Thoracic aorta (tissue), 2 donors: ENCODE results near the gene ANAPC2. TPM values are rescaled to one million over a fixed set of nuclear protein-coding genes. Genes with fewer than 3 reads are reported as not detected.

Source experiments
- ATAC-seq: fragments of 150-250 bp; one replicate; pipeline ENCODE4 v1.8.0; 2017; ENCODE audit warnings: low read depth; ENCODE audit not compliant: insufficient number of reproducible peaks, low FRiP score
- DNase-seq: peaks from one replicate; pipeline ENCODE4 v3.0.0-alpha.2; 2020; ENCODE audit warnings: low spot score
- H3K27ac ChIP-seq, 2 donors: fragments of 200-600 bp; sonication (generic); 1 replicate in 1 of 2; 2 replicates in 1 of 2; pipeline ENCODE4 v1.5.1; 2016; ENCODE audit warnings: mild to moderate bottlenecking in 2 of 2, moderate library complexity in 2 of 2
- H3K27me3 ChIP-seq: fragments of 200-600 bp; sonication (generic); replicated peaks from 2 replicates; pipeline ENCODE4 v1.6.0; 2016; ENCODE audit warnings: mild to moderate bottlenecking; ENCODE audit not compliant: insufficient read depth
- H3K36me3 ChIP-seq: fragments of 200-600 bp; sonication (generic); one replicate; pipeline ENCODE4 v1.5.1; 2016
- H3K4me1 ChIP-seq, 2 donors: fragments of 200-600 bp; sonication (generic); 1 replicate in 1 of 2; 2 replicates in 1 of 2; pipeline versions ENCODE4 v1.5.1 to v1.6.0; 2016; ENCODE audit warnings: low read depth in 2 of 2, mild to moderate bottlenecking in 1 of 2; ENCODE audit not compliant: control insufficient read depth in 1 of 2
- H3K4me3 ChIP-seq: fragments of 200-600 bp; sonication (generic); 2 replicates; pipeline ENCODE4 v1.5.1; 2016; ENCODE audit warnings: mild to moderate bottlenecking
- H3K9me3 ChIP-seq: fragments of 200-600 bp; sonication (generic); 2 replicates; pipeline ENCODE4 v1.5.1; 2016
- total RNA-seq, 2 donors: library from RNA; depleted of rRNA; stranded (reverse); fragments of >200 nt; gene quantifications; one replicate each; pipeline versions ENCODE4 v1.1.0 to v1.2.3, GENCODE V29; 2016
- TF ChIP-seq, protein P1 (sequence below): fragments of 200-600 bp; sonication (generic); IDR thresholded peaks from one replicate; pipeline ENCODE4 v1.5.1; 2019; ENCODE audit warnings: antibody characterized with exemption

ANAPC2 gene
- total RNA-seq, 2 donors from 2014 or later: 25.2 to 43.0 TPM

DNA sequence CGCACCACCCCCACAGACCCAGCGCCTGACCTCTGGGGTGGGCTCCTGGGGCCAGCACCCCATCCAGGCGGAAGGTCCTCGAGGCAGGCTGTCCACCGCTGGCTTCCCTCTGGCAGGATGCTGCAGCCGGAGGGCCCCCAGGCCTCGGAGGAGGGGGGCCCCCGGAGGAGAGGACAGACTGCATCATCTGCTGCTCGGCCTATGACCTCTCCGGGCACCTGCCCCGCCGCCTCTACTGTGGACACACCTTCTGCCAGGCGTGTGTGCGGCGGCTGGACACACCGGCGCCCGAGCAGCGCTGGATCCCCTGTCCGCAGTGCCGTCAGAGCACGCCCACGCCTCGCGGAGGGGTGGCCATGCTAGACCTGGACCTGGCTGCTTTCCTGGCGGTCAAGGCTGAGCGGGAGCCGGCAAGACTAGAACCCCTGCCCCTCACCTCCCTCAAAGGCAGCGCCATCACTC is 40.2 kb upstream of the ANAPC2 start:
- DNase-seq: no peak
- Histone ChIP-seq H3K27me3 (no peaks in the 10 kb centered on the region), H3K36me3 (no peaks in the 10 kb centered on the region), H3K4me1 (peaks cover 0 to 7% of the 10 kb centered on the region in 2 donors), H3K27ac (no peak overlapping the region), H3K4me3 (no peak overlapping the region), H3K9me3 (no peaks in the 10 kb centered on the region)
- ATAC-seq: no peak
- TF ChIP-seq, protein P1, sequence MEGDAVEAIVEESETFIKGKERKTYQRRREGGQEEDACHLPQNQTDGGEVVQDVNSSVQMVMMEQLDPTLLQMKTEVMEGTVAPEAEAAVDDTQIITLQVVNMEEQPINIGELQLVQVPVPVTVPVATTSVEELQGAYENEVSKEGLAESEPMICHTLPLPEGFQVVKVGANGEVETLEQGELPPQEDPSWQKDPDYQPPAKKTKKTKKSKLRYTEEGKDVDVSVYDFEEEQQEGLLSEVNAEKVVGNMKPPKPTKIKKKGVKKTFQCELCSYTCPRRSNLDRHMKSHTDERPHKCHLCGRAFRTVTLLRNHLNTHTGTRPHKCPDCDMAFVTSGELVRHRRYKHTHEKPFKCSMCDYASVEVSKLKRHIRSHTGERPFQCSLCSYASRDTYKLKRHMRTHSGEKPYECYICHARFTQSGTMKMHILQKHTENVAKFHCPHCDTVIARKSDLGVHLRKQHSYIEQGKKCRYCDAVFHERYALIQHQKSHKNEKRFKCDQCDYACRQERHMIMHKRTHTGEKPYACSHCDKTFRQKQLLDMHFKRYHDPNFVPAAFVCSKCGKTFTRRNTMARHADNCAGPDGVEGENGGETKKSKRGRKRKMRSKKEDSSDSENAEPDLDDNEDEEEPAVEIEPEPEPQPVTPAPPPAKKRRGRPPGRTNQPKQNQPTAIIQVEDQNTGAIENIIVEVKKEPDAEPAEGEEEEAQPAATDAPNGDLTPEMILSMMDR: no peak

DNA sequence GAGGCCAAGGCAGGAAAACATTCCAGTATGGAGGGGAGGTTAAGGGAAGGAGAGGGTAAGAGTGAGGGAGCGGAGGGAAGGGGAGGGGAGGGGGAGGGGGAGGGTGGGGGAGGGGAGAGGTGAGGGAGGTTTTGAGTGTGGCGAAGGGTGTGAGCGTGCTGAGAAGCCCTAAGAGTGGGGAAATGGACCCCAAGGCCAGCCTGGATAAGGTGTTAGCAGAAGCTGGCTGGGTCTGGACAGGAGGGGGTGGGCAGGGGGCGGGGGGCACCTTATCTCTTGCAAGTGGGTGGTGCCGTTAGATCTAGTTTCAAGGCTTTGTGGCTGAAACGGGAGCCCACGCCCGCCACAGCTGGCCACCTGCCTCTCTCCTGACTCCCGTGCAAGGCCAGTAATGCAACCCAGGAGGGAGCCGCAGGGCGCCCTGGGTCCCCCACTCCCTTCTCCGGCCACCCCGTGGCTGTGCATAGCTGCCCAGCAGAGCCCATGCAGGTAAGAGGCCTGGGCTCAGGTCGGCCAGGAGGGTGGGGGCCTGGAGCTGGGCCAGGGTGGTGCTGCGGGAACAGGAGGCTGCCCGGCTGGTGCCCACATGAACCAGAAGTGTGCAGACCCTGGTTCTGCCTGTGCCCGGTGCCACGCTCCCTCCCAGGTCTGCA is 39.6 kb upstream of the ANAPC2 start:
- H3K4me3 ChIP-seq: no peak overlapping the region
- H3K4me1 ChIP-seq: peaks cover under 1 to 8% of the 10 kb centered on the region in 2 donors
- H3K36me3 ChIP-seq: no peaks in the 10 kb centered on the region
- no peak for ATAC-seq
- H3K27ac ChIP-seq: no peak overlapping the region
- H3K9me3 ChIP-seq: no peaks in the 10 kb centered on the region
- TF ChIP-seq, protein P1: no peak
- no peaks in the 10 kb centered on the region for H3K27me3 ChIP-seq
- DNase-seq: no peak

DNA sequence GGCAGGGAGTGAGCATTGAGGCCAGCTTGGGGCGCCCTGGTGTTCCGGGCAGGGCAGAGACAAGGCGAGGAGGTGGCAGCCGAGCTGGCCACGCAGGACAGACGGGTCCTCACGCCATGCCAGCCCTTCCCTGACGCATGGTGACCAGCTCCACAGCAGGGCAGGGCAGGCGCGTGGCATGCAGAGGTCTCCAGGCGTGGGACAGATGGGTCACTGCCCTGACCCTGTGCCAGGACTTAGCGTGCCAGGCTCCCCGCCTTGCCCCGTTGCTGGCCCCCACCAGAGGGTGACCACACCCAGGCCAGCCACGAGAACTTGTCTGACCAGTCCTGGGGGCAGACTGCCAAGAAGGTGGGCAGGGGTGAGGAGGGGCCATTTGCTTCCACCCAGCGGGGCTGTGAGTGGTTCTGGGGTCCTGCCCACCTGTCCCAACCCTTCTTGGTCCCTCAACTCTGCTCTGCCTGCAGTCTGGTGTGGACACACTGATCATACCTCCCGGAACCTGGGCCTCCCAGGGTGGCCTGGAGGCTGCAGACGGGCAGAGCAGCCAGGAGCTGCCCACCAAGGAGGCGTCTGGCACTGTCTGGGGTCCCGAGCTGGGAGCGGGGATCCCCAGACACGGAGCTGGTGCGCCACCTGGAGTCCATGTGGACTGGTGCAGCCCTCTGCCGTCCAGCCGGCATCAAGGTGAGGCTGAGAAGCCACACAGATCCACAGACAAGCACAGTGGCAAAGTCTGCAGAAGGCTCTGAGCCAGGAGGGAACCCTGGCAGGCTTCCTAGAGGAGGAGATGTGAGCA is 38.9 kb upstream of the ANAPC2 start, which contains the start of gene RNF224:
RNF224 (plus strand) TSS at position 449 of the 799 bp plus-strand sequence. CDS start 834 bp downstream, outside the sequence.
- no peak for ATAC-seq
- peaks cover 7 to 15% of the 10 kb centered on the region in 2 donors for H3K4me1 ChIP-seq
- no peaks in the 10 kb centered on the region for H3K36me3 ChIP-seq
- TF ChIP-seq, protein P1: peak; percentile 82
- no peak within 1 kb of the TSS for H3K4me3 ChIP-seq
- no peak within 1 kb of the TSS for H3K27ac ChIP-seq
- H3K9me3 ChIP-seq: no peaks in the 10 kb centered on the region
- no peak for DNase-seq
- H3K27me3 ChIP-seq: no peaks in the 10 kb centered on the region

DNA sequence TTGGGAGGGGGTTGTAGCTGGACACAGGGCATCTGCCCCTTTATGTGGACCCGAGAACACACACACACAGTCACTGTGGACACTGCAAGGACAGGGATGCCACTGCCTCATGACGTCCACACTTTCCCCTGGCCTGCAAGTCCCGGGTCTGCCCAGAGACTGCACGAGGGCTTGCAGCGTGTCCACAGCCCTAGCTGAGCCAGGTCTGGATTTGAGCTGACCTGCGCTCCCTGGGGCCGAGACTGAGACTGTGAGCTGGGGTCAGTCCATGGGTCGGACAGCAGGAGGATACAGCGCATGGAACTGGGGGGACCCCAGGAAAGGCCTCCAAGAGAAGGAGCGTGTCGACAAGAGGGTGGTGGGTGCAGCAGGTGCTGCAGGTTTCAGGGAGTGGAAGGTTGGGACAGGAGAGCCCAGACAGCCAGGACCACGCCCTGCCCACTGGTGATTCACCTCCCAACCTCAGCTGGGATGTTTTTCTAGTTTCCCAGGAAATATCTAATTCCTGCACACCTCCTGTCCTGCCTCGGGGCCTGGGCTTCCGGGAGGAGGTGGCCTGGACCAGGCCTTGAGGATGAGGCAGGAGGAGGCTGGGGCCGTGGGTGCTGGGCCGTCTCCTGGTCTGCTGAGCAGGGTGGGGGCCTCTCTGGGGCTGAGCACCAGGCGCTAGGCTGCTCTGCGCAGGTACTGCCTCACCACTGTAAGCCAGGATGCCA is 38.1 kb upstream of the ANAPC2 start:
- TF ChIP-seq, protein P1: no peak
- DNase-seq: no peak
- Histone ChIP-seq H3K27ac (no peak overlapping the region), H3K4me3 (no peak overlapping the region), H3K9me3 (no peaks in the 10 kb centered on the region), H3K27me3 (no peaks in the 10 kb centered on the region), H3K4me1 (peaks cover 7 to 18% of the 10 kb centered on the region in 2 donors), H3K36me3 (no peaks in the 10 kb centered on the region)
- ATAC-seq: no peak
